ENCODE results near the gene GP1BA. TPM values are rescaled to one million over a fixed set of nuclear protein-coding genes. Genes with fewer than 3 reads are reported as not detected.

GP1BA gene
- total and polyA plus RNA-seq, 7 experiments from 2014 or later = 1.6 TPM; not detected in 6

GRCh38 chr17:4938688-4939545, 6.8 kb downstream of the GP1BA start:
- ChIA-PET POLR2A (interaction anchor here (0.6 to 4.9 kb wide), 17 partner anchors 12 to 236 kb away, joined by 3 to 135 read pairs (median 8); partner anchors contain the start of genes ARRB2, C17orf107, CHRNE and ENO3), CTCF (interaction anchor here (1.0 to 1.9 kb wide), 6 partner anchors 10 to 41 kb away, joined by 3 to 10 read pairs (median 4); partner anchors contain the start of gene PFN1)
- no peak for ATAC-seq
- Mint-ChIP-seq H3K4me3 (peak overlapping the region; percentile 92 to 100 (median 98)), H3K27ac (peak overlapping the region; percentile 88 to 98 (median 92)), H3K9me3 (peaks cover 0 to 1% (median 0%) of the 10 kb centered on the region in 11 donors), H3K27me3 (peaks cover 0 to 3% (median 0%) of the 10 kb centered on the region in 5 donors), H3K36me3 (peaks cover 0 to 37% (median 23%) of the 10 kb centered on the region in 5 donors), H3K4me1 (peaks cover 49 to 75% (median 63%) of the 10 kb centered on the region in 7 donors)
- Histone ChIP-seq H3K36me3 (ENCODE audit: control insufficient read depth in 2 of 3, insufficient read depth in 3 of 3, low read length in 3 of 3) (peaks cover 0 to 46% (median 16%) of the 10 kb centered on the region in 3 experiments), H3K4me1 (ENCODE audit: control insufficient read depth in 2 of 2, insufficient read depth in 2 of 2, low read length in 2 of 2) (peaks cover 43 to 44% of the 10 kb centered on the region in 2 donors), H3K27me3 (ENCODE audit: control insufficient read depth in 2 of 2, insufficient read depth in 2 of 2, low read length in 2 of 2) (no peaks in the 10 kb centered on the region), H3K4me3 (ENCODE audit: low read length) (peak overlapping the region; percentile 89), H3K27ac (ENCODE audit: low read depth, low read length) (peak overlapping the region; percentile 89), H3K9me3 (ENCODE audit: control insufficient read depth in 2 of 3, low read length in 3 of 3) (no peaks in the 10 kb centered on the region)
- intact Hi-C loops (cut with micrococcal nuclease) = no loop called here
- no peak for DNase-seq

- intact Hi-C loops (cut with micrococcal nuclease) = no loop called here
- H3K27me3 ChIP-seq (ENCODE audit: control insufficient read depth in 2 of 2, insufficient read depth in 2 of 2, low read length in 2 of 2) = no peaks in the 10 kb centered on the region
- POLR2A ChIA-PET = interaction anchor here (0.6 to 4.9 kb wide), 28 partner anchors 8 to 384 kb away, joined by 3 to 135 read pairs (median 4); partner anchors contain the start of genes ARRB2, C17orf107, CAMTA2 and CHRNE
- Mint-ChIP-seq H3K36me3 (peaks cover 0 to 43% (median 23%) of the 10 kb centered on the region in 5 donors), H3K4me1 (peaks cover 49 to 75% (median 63%) of the 10 kb centered on the region in 7 donors), H3K27me3 (no peaks in the 10 kb centered on the region), H3K9me3 (peaks cover 0 to 1% (median 0%) of the 10 kb centered on the region in 11 donors), H3K4me3 (peak overlapping the region; percentile 92 to 100 (median 98)), H3K27ac (peak overlapping the region; percentile 88 to 98 (median 92))
- no peak for ATAC-seq
- peaks cover 0 to 46% (median 16%) of the 10 kb centered on the region in 3 experiments for H3K36me3 ChIP-seq (ENCODE audit: control insufficient read depth in 2 of 3, insufficient read depth in 3 of 3, low read length in 3 of 3)
- peak overlapping the region; percentile 89 for H3K27ac ChIP-seq (ENCODE audit: low read depth, low read length)
- peak in 1 of 9 donors; percentile 20 for DNase-seq
- CTCF ChIA-PET = interaction anchor here (0.8 to 1.9 kb wide), 8 partner anchors 9 to 149 kb away, joined by 3 to 10 read pairs (median 4); partner anchors contain the start of gene PFN1
- H3K4me3 ChIP-seq (ENCODE audit: low read length) = peak overlapping the region; percentile 89
- H3K9me3 ChIP-seq (ENCODE audit: control insufficient read depth in 2 of 3, low read length in 3 of 3) = no peaks in the 10 kb centered on the region
- peaks cover 43 to 44% of the 10 kb centered on the region in 2 donors for H3K4me1 ChIP-seq (ENCODE audit: control insufficient read depth in 2 of 2, insufficient read depth in 2 of 2, low read length in 2 of 2)
Observed at GRCh38 chr17:4939546-4939795, 7.4 kb downstream of the GP1BA start.

GRCh38 chr17:4939796-4940554, 7.9 kb downstream of the GP1BA start, which contains the start of the genes RNF167 and SLC25A11:
RNF167 (plus strand) TSS chr17:4940268; CDS start chr17:4940910, 642 bp downstream.
SLC25A11 (minus strand) TSS chr17:4940046; CDS start chr17:4939910, 136 bp downstream.
- Mint-ChIP-seq H3K27me3 (no peaks in the 10 kb centered on the region), H3K9me3 (peaks cover 0 to 1% (median 0%) of the 10 kb centered on the region in 11 donors), H3K36me3 (peaks cover 0 to 48% (median 23%) of the 10 kb centered on the region in 5 donors), H3K27ac (peak within 1 kb of the TSS; percentile 89 to 98 (median 95)), H3K4me3 (peak within 1 kb of the TSS; percentile 92 to 100 (median 98)), H3K4me1 (peaks cover 52 to 77% (median 65%) of the 10 kb centered on the region in 7 donors)
- H3K9me3 ChIP-seq (ENCODE audit: control insufficient read depth in 2 of 3, low read length in 3 of 3) = no peaks in the 10 kb centered on the region
- peak within 1 kb of the TSS; percentile 89 for H3K4me3 ChIP-seq (ENCODE audit: low read length)
- DNase-seq (peak; percentile 86 to 99 (median 98)), ATAC-seq (peak; percentile 94)
- H3K36me3 ChIP-seq (ENCODE audit: control insufficient read depth in 2 of 3, insufficient read depth in 3 of 3, low read length in 3 of 3) = peaks cover 2 to 51% (median 16%) of the 10 kb centered on the region in 3 experiments
- intact Hi-C loops (cut with micrococcal nuclease) = loop anchor here (1.0 to 10.0 kb wide), 13 partner anchors 8 to 1715 kb away; partner anchors contain the start of genes ARRB2 (in 2 of the 2), CAMTA2 (in 2 of the 2), INCA1 (in 2 of the 2) and KIF1C (in 2 of the 2)
- peak within 1 kb of the TSS; percentile 89 for H3K27ac ChIP-seq (ENCODE audit: low read depth, low read length)
- peaks cover 46 to 47% of the 10 kb centered on the region in 2 donors for H3K4me1 ChIP-seq (ENCODE audit: control insufficient read depth in 2 of 2, insufficient read depth in 2 of 2, low read length in 2 of 2)
- ChIA-PET POLR2A (interaction anchor here (0.6 to 4.9 kb wide), 31 partner anchors 9 to 797 kb away, joined by 3 to 135 read pairs (median 4); partner anchors contain the start of genes ARRB2, C17orf107, CAMTA2 and CHRNE), CTCF (interaction anchor here (0.7 to 1.9 kb wide), 9 partner anchors 9 to 150 kb away, joined by 3 to 10 read pairs (median 4); partner anchors contain the start of genes PFN1 and SPAG7)
- H3K27me3 ChIP-seq (ENCODE audit: control insufficient read depth in 2 of 2, insufficient read depth in 2 of 2, low read length in 2 of 2) = no peaks in the 10 kb centered on the region

- Mint-ChIP-seq H3K4me3 (peak overlapping the region; percentile 92 to 100 (median 98)), H3K9me3 (peaks cover 0 to 1% (median 0%) of the 10 kb centered on the region in 11 donors), H3K4me1 (peaks cover 59 to 84% (median 73%) of the 10 kb centered on the region in 7 donors), H3K36me3 (peaks cover 0 to 56% (median 31%) of the 10 kb centered on the region in 5 donors), H3K27me3 (peaks cover 0 to 2% (median 0%) of the 10 kb centered on the region in 5 donors), H3K27ac (peak overlapping the region; percentile 89 to 98 (median 95))
- peaks cover 54 to 55% of the 10 kb centered on the region in 2 donors for H3K4me1 ChIP-seq (ENCODE audit: control insufficient read depth in 2 of 2, insufficient read depth in 2 of 2, low read length in 2 of 2)
- DNase-seq (peak in 3 of 9 donors; percentile 34 to 57 (median 39)), ATAC-seq (no peak)
- H3K36me3 ChIP-seq (ENCODE audit: control insufficient read depth in 2 of 3, insufficient read depth in 3 of 3, low read length in 3 of 3) = peaks cover 7 to 59% (median 21%) of the 10 kb centered on the region in 3 experiments
- no peaks in the 10 kb centered on the region for H3K9me3 ChIP-seq (ENCODE audit: control insufficient read depth in 2 of 3, low read length in 3 of 3)
- POLR2A ChIA-PET = interaction anchor here (0.7 to 4.9 kb wide), 25 partner anchors 10 to 798 kb away, joined by 3 to 135 read pairs (median 5); partner anchors contain the start of genes ARRB2, C17orf107, CAMTA2 and CHRNE
- CTCF ChIA-PET = interaction anchor here (0.7 to 1.9 kb wide), 8 partner anchors 8 to 151 kb away, joined by 3 to 10 read pairs (median 4); partner anchors contain the start of genes PFN1 and SPAG7
- intact Hi-C loops (cut with micrococcal nuclease) = loop anchor here (1.0 to 10.0 kb wide), 13 partner anchors 8 to 1714 kb away; partner anchors contain the start of genes ARRB2 (in 2 of the 2), CAMTA2 (in 2 of the 2), INCA1 (in 2 of the 2) and KIF1C (in 2 of the 2)
- H3K4me3 ChIP-seq (ENCODE audit: low read length) = peak overlapping the region; percentile 89
- H3K27ac ChIP-seq (ENCODE audit: low read depth, low read length) = peak overlapping the region; percentile 89
- H3K27me3 ChIP-seq (ENCODE audit: control insufficient read depth in 2 of 2, insufficient read depth in 2 of 2, low read length in 2 of 2) = no peaks in the 10 kb centered on the region
Observed at GRCh38 chr17:4940555-4941318, 8.7 kb downstream of the GP1BA start.

GRCh38 chr17:4941319-4941610, 9.2 kb downstream of the GP1BA start:
- Mint-ChIP-seq H3K36me3 (peaks cover 0 to 56% (median 33%) of the 10 kb centered on the region in 5 donors), H3K9me3 (peaks cover 0 to 2% (median 0%) of the 10 kb centered on the region in 11 donors), H3K27ac (peak overlapping the region; percentile 89 to 98 (median 95)), H3K4me3 (peak overlapping the region; percentile 92 to 100 (median 98)), H3K4me1 (peaks cover 60 to 84% (median 78%) of the 10 kb centered on the region in 7 donors), H3K27me3 (peaks cover 0 to 2% (median 0%) of the 10 kb centered on the region in 5 donors)
- ChIA-PET POLR2A (interaction anchor here (1.8 to 4.9 kb wide), 8 partner anchors 10 to 230 kb away, joined by 7 to 135 read pairs (median 21); partner anchors contain the start of genes ARRB2, C17orf107, CHRNE and ENO3), CTCF (no interaction called here)
- intact Hi-C loops (cut with micrococcal nuclease) = loop anchor here (2.0 to 10.0 kb wide), 5 partner anchors 32 to 1714 kb away; partner anchors contain the start of genes ZNF594 (in 2 of the 2), ARRB2 (in 1 of the 2), C17orf100 (in 1 of the 2) and INCA1 (in 1 of the 2)
- Histone ChIP-seq H3K9me3 (ENCODE audit: control insufficient read depth in 2 of 3, low read length in 3 of 3) (no peaks in the 10 kb centered on the region), H3K27me3 (ENCODE audit: control insufficient read depth in 2 of 2, insufficient read depth in 2 of 2, low read length in 2 of 2) (no peaks in the 10 kb centered on the region), H3K27ac (ENCODE audit: low read depth, low read length) (peak overlapping the region; percentile 89), H3K36me3 (ENCODE audit: control insufficient read depth in 2 of 3, insufficient read depth in 3 of 3, low read length in 3 of 3) (peaks cover 9 to 63% (median 21%) of the 10 kb centered on the region in 3 experiments), H3K4me3 (ENCODE audit: low read length) (peak overlapping the region; percentile 89), H3K4me1 (ENCODE audit: control insufficient read depth in 2 of 2, insufficient read depth in 2 of 2, low read length in 2 of 2) (peaks cover 59 to 60% of the 10 kb centered on the region in 2 donors)
- DNase-seq = no peak
- no peak for ATAC-seq
